B cell (primary cell): ENCODE results near the gene GJC1. TPM values are rescaled to one million over a fixed set of nuclear protein-coding genes. Genes with fewer than 3 reads are reported as not detected.

Source experiments
- ATAC-seq: fragments of 200-7000 bp; cut with Tn5 transposase; one replicate; pipeline ENCODE4 v1.10.0; 2021; ENCODE audit warnings: low read depth, mild to moderate bottlenecking, moderate number of reproducible peaks, moderate library complexity
- CTCF ChIA-PET: fragments of 350-600 bp; sonication (Branson Sonifier 250); formaldehyde crosslinking; loops from one replicate; lab custom pipeline; 2021; ENCODE audit warnings: antibody characterized with exemption, inconsistent platforms; lab: Charles Lee
- POLR2A ChIA-PET: fragments of 350-600 bp; sonication (Branson Sonifier 250); formaldehyde crosslinking; loops from one replicate; lab custom pipeline; 2021; ENCODE audit warnings: antibody characterized with exemption; lab: Charles Lee
- DNase-seq: peaks from one replicate; pipeline ENCODE4 v3.0.0; 2013
- H2AFZ ChIP-seq: 2 replicates; pipeline ENCODE4 v1.6.1; 2012; ENCODE audit warnings: mild to moderate bottlenecking, low read depth, low read length; ENCODE audit not compliant: insufficient read depth, poor library complexity, severe bottlenecking
- H3K27ac ChIP-seq, 2 donors: 1 replicate in 1 of 2; 2 replicates in 1 of 2; pipeline ENCODE4 v1.5.1; 2012 to 2013; ENCODE audit warnings: low read length in 2 of 2, mild to moderate bottlenecking in 2 of 2, moderate library complexity in 1 of 2
- H3K27me3 ChIP-seq, 4 experiments: fragments of 200-600 bp in 1 of 4; sonication (generic) in 1 of 4; replicated peaks in 1 of 4; 1 replicate in 2 of 4; 2 replicates in 2 of 4; pipeline versions ENCODE4 v1.6.1 to v1.7.0; 2013 to 2016; ENCODE audit warnings: low read length in 3 of 4, mild to moderate bottlenecking in 2 of 4, mixed read lengths in 1 of 4, moderate library complexity in 1 of 4; ENCODE audit not compliant: insufficient read depth in 4 of 4, control insufficient read depth in 3 of 4; ENCODE audit errors: control extremely low read depth in 1 of 4
- H3K36me3 ChIP-seq, 2 experiments: replicated peaks in 1 of 2; 1 replicate in 1 of 2; 2 replicates in 1 of 2; pipeline versions ENCODE4 v1.6.1 to v1.7.1; 2013; ENCODE audit warnings: low read length in 1 of 2; ENCODE audit not compliant: insufficient read depth in 2 of 2, control insufficient read depth in 1 of 2; ENCODE audit errors: control extremely low read depth in 1 of 2, extremely low read depth in 1 of 2
- H3K4me1 ChIP-seq, 2 donors: fragments of 200-600 bp in 1 of 2; sonication (generic) in 1 of 2; 1 replicate in 1 of 2; 2 replicates in 1 of 2; pipeline versions ENCODE4 v1.5.1 to v1.6.1; 2013 to 2017; ENCODE audit warnings: low read length in 2 of 2; ENCODE audit not compliant: control insufficient read depth in 2 of 2, insufficient read depth in 2 of 2
- H3K4me2 ChIP-seq: replicated peaks from 2 replicates; pipeline ENCODE3; 2012; ENCODE audit warnings: mild to moderate bottlenecking, low read depth, low read length; ENCODE audit not compliant: poor library complexity, severe bottlenecking
- H3K4me3 ChIP-seq, 5 experiments: fragments of 200-600 bp in 1 of 5; sonication (generic) in 1 of 5; 1 replicate in 3 of 5; 2 replicates in 2 of 5; pipeline versions ENCODE4 v1.5.1 to v1.7.0; 2011 to 2016; ENCODE audit warnings: low read length in 4 of 5, mild to moderate bottlenecking in 4 of 5, low read depth in 2 of 5, control low read depth in 1 of 5, moderate library complexity in 1 of 5; ENCODE audit not compliant: insufficient read depth in 1 of 5; ENCODE audit errors: control extremely low read depth in 1 of 5, extremely low read depth in 1 of 5
- H3K79me2 ChIP-seq: fragments of 200-600 bp; sonication (generic); one replicate; pipeline ENCODE4 v1.6.0; 2016; ENCODE audit warnings: low read length; ENCODE audit not compliant: control insufficient read depth, insufficient read depth
- H3K9ac ChIP-seq: fragments of 200-600 bp; sonication (generic); 2 replicates; pipeline ENCODE4 v1.6.1; 2017; ENCODE audit warnings: mild to moderate bottlenecking, low read length, moderate library complexity
- H3K9me3 ChIP-seq, 3 donors: one replicate each; pipeline versions ENCODE4 v1.6.1 to v1.7.1; 2013; ENCODE audit warnings: low read length in 2 of 3; ENCODE audit not compliant: control insufficient read depth in 2 of 3, insufficient read depth in 1 of 3; ENCODE audit errors: control extremely low read depth in 1 of 3
- H4K20me1 ChIP-seq: 2 replicates; pipeline ENCODE4 v1.6.0; 2012; ENCODE audit warnings: mild to moderate bottlenecking, low read length; ENCODE audit not compliant: insufficient read depth, control insufficient read depth, poor library complexity, severe bottlenecking
- H3K27ac Mint-ChIP-seq: one replicate; pipeline ENCODE4 v1.8.0; 2021; ENCODE audit warnings: mixed read lengths
- H3K27me3 Mint-ChIP-seq: one replicate; pipeline ENCODE4 v1.8.0; 2021; ENCODE audit warnings: mixed read lengths
- H3K4me1 Mint-ChIP-seq: one replicate; pipeline ENCODE4 v1.8.0; 2021; ENCODE audit warnings: mixed read lengths
- H3K4me3 Mint-ChIP-seq: one replicate; pipeline ENCODE4 v1.8.0; 2021; ENCODE audit warnings: mixed read lengths
- H3K9me3 Mint-ChIP-seq: one replicate; pipeline ENCODE4 v1.8.0; 2022; ENCODE audit warnings: mixed read lengths; ENCODE audit not compliant: insufficient read depth
- CTCF ChIP-seq: fragments of 200-600 bp; IDR thresholded peaks from one replicate; pipeline ENCODE4 v1.8.0; 2022; ENCODE audit warnings: antibody characterized with exemption, mild to moderate bottlenecking
- EZH2 ChIP-seq: IDR thresholded peaks from 2 replicates; pipeline ENCODE4 v1.6.1; 2012; ENCODE audit warnings: borderline replicate concordance, low read depth, mild to moderate bottlenecking, moderate library complexity, low read length; ENCODE audit not compliant: insufficient read depth, poor library complexity, severe bottlenecking
- WGBS: methylation state at CpG from one replicate; pipeline ENCODE4 v1.1.5; 2013; ENCODE audit warnings: missing lambda C conversion rate; ENCODE audit not compliant: insufficient coverage; 5-methylcytosine and 5-hydroxymethylcytosine counted together
- intact Hi-C: fragments of 100-400 bp; cut with micrococcal nuclease; formaldehyde crosslinking; loops from one replicate; pipeline ENCODE4 v1.10.0; 2022
- polyA plus RNA-seq: library from polyadenylated mRNA; depleted of rRNA; stranded (reverse); fragments of >200 nt; gene quantifications from 2 replicates; pipeline ENCODE4 v1.2.3, GENCODE V29; 2012
- total RNA-seq, 2 donors: library from RNA; stranded (reverse); fragments of 120-200 nt in 1 of 2; gene quantifications; 1 replicate in 1 of 2; 2 replicates in 1 of 2; pipeline versions ENCODE4 v1.2.3 to v1.2.4, GENCODE V29; 2013 to 2022

The GJC1 gene
- total and polyA plus RNA-seq, 2 donors (not counting 1 experiment from before 2014, with no cell fraction given), result not detected

DNA sequence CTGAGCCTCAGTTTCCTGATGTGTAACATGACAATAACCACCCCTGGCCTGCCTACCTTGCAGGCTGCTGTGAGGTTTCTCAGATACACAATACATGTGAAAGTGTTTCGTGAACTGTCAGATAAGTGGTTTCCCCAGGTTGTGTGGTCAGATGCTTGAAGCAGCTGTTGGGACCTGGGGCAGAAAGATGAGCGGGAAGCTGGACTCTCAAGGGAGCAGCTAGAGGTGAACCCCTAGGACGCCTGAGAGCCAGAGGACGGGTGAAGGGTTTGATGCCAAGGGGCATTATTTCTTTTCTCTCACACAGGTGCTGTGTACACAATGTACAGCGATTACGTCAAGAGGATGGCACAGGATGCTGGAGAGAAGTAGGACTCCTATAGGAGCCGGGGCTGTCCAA is 19.9 kb upstream of the GJC1 start:
- Histone ChIP-seq H2AFZ (no peak overlapping the region), H3K9ac (no peak overlapping the region), H3K27ac (peak overlapping the region in 1 of 2 donors; percentile 9), H3K4me3 (no peak overlapping the region), H3K4me2 (no peak overlapping the region), H3K27me3 (no peaks in the 10 kb centered on the region), H3K79me2 (no peaks in the 10 kb centered on the region), H3K4me1 (no peaks in the 10 kb centered on the region), H3K9me3 (no peaks in the 10 kb centered on the region), H3K36me3 (peaks cover 4 to 34% of the 10 kb centered on the region in 2 experiments), H4K20me1 (no peaks in the 10 kb centered on the region)
- WGBS, result 9% methylated on average over 4 of the region's 7 CpGs
- intact Hi-C loops, result no loop called here
- ATAC-seq (no peak), DNase-seq (no peak)
- TF ChIP-seq EZH2 (no peak), CTCF (no peak)
- H3K27me3 Mint-ChIP-seq, result no peaks in the 10 kb centered on the region
- CTCF ChIA-PET, result interaction anchor here (1.9 kb wide), 1 partner anchor 15 kb away, joined by 7 read pairs; no protein-coding TSS in a partner anchor
- H3K4me1 Mint-ChIP-seq, result peaks cover 8% of the 10 kb centered on the region
- H3K4me3 Mint-ChIP-seq, result no peak overlapping the region
- H3K27ac Mint-ChIP-seq, result no peak overlapping the region
- H3K9me3 Mint-ChIP-seq, result no peaks in the 10 kb centered on the region
- POLR2A ChIA-PET, result no interaction called here

- Mint-ChIP-seq H3K4me3 (no peak overlapping the region), H3K9me3 (no peaks in the 10 kb centered on the region), H3K27ac (no peak overlapping the region), H3K27me3 (no peaks in the 10 kb centered on the region), H3K4me1 (peaks cover 8% of the 10 kb centered on the region)
- Histone ChIP-seq H4K20me1 (no peaks in the 10 kb centered on the region), H3K27me3 (no peaks in the 10 kb centered on the region), H3K36me3 (peaks cover 4 to 24% of the 10 kb centered on the region in 2 experiments), H3K4me2 (no peak overlapping the region), H3K27ac (no peak overlapping the region), H3K4me1 (no peaks in the 10 kb centered on the region), H3K4me3 (no peak overlapping the region), H3K79me2 (no peaks in the 10 kb centered on the region), H3K9me3 (no peaks in the 10 kb centered on the region), H2AFZ (no peak overlapping the region), H3K9ac (no peak overlapping the region)
- DNase-seq (no peak), ATAC-seq (no peak)
- 96% methylated on average over 9 of the region's 12 CpGs for WGBS
- ChIA-PET POLR2A (interaction anchor here (0.7 kb wide), 2 partner anchors 31 to 36 kb away, joined by 6 to 10 read pairs; no protein-coding TSS in a partner anchor), CTCF (interaction anchor here (1.1 to 1.9 kb wide), 2 partner anchors 16 to 30 kb away, joined by 3 to 7 read pairs; no protein-coding TSS in a partner anchor)
- TF ChIP-seq EZH2 (no peak), CTCF (no peak)
- intact Hi-C loops, result no loop called here
Observed at GRCh38 chr17:44848961-44849489, 18.9 kb upstream of the GJC1 start.
